HepG2 (cell line): ENCODE measurements around the gene LGALS4. TPM values are rescaled to one million over a fixed set of nuclear protein-coding genes. Genes with fewer than 3 reads are reported as not detected.

Experiments used
- DMTF1 ChIP-seq: sonication (generic); formaldehyde crosslinking; IDR thresholded peaks from 2 replicates; pipeline ENCODE4 v1.4.0; 2020; ENCODE audit warnings: mild to moderate bottlenecking, missing genetic modification reagents
- FOXP4 ChIP-seq: sonication (generic); formaldehyde crosslinking; IDR thresholded peaks from 2 replicates; pipeline ENCODE4 v1.4.0; 2020; ENCODE audit warnings: missing genetic modification reagents
- GABPA ChIP-seq, 2 experiments: IDR thresholded peaks; 2 replicates each; pipeline ENCODE4 v1.6.1; 2011 to 2016; ENCODE audit warnings: low read depth in 2 of 2, low read length in 1 of 2, missing biosample characterization in 1 of 2, missing genetic modification characterization in 1 of 2
- GZF1 ChIP-seq: sonication (generic); formaldehyde crosslinking; IDR thresholded peaks from 2 replicates; pipeline ENCODE4 v1.5.1; 2020; ENCODE audit warnings: mild to moderate bottlenecking, missing genetic modification reagents
- ISX ChIP-seq: sonication (generic); formaldehyde crosslinking; conservative IDR thresholded peaks from 2 replicates; pipeline ENCODE4 v1.5.0; 2020; ENCODE audit warnings: missing genetic modification reagents
- KLF12 ChIP-seq: sonication (generic); formaldehyde crosslinking; IDR thresholded peaks from 2 replicates; pipeline ENCODE4 v1.4.0; 2020; ENCODE audit warnings: missing genetic modification reagents, borderline replicate concordance
- MAFF ChIP-seq: IDR thresholded peaks from 2 replicates; pipeline ENCODE4 v1.6.1; 2011; ENCODE audit warnings: low read depth, low read length, improper control_type of control experiment
- PHF5A ChIP-seq: IDR thresholded peaks from one replicate; pipeline ENCODE4 v1.6.1; 2018; ENCODE audit warnings: low read depth, missing genetic modification reagents; ENCODE audit not compliant: unreplicated experiment
- POLR2AphosphoS5 ChIP-seq: IDR thresholded peaks from 2 replicates; pipeline ENCODE4 v1.6.1; 2012; ENCODE audit warnings: low read depth, low read length
- STAG1 ChIP-seq: sonication (generic); formaldehyde crosslinking; IDR thresholded peaks from 2 replicates; pipeline ENCODE4 v1.4.0; 2020; ENCODE audit warnings: missing genetic modification reagents
- ZBTB21 ChIP-seq: sonication (generic); formaldehyde crosslinking; IDR thresholded peaks from 2 replicates; pipeline ENCODE4 v1.4.0; 2020; ENCODE audit warnings: missing genetic modification reagents
- ZKSCAN5 ChIP-seq: sonication (generic); formaldehyde crosslinking; IDR thresholded peaks from 2 replicates; pipeline ENCODE4 v1.5.1; 2020; ENCODE audit warnings: mild to moderate bottlenecking, missing genetic modification reagents
- ZNF180 ChIP-seq: sonication (generic); formaldehyde crosslinking; IDR thresholded peaks from 2 replicates; pipeline ENCODE4 v1.4.0; 2020; ENCODE audit warnings: low read depth, missing genetic modification reagents, borderline replicate concordance
- ZNF256 ChIP-seq: sonication (generic); formaldehyde crosslinking; conservative IDR thresholded peaks from 2 replicates; pipeline ENCODE4 v1.4.0; 2020; ENCODE audit warnings: missing genetic modification reagents
- ZNF33A ChIP-seq: sonication (generic); formaldehyde crosslinking; IDR thresholded peaks from 2 replicates; pipeline ENCODE4 v1.5.1; 2020; ENCODE audit warnings: missing genetic modification reagents, mild to moderate bottlenecking, moderate library complexity, borderline replicate concordance
- ZNF724P ChIP-seq: sonication (generic); formaldehyde crosslinking; IDR thresholded peaks from 2 replicates; pipeline ENCODE4 v1.8.0; 2022; ENCODE audit warnings: missing genetic modification reagents, borderline replicate concordance
- ZNF747 ChIP-seq: sonication (generic); formaldehyde crosslinking; IDR thresholded peaks from 2 replicates; pipeline ENCODE4 v1.8.1; 2023; ENCODE audit warnings: missing genetic modification reagents, mild to moderate bottlenecking, borderline replicate concordance
- ZNF772 ChIP-seq: sonication (generic); formaldehyde crosslinking; IDR thresholded peaks from 2 replicates; pipeline ENCODE4 v1.5.0; 2020; ENCODE audit warnings: mild to moderate bottlenecking, missing genetic modification reagents
- ZNF788 ChIP-seq: sonication (generic); formaldehyde crosslinking; IDR thresholded peaks from 2 replicates; pipeline ENCODE4 v1.5.0; 2020; ENCODE audit warnings: mild to moderate bottlenecking, missing genetic modification reagents, borderline replicate concordance
- ZZZ3 ChIP-seq: sonication (generic); formaldehyde crosslinking; IDR thresholded peaks from 2 replicates; pipeline ENCODE4 v1.4.0; 2020; ENCODE audit warnings: missing genetic modification reagents, mild to moderate bottlenecking, borderline replicate concordance
- polyA plus RNA-seq, 8 experiments: library from polyadenylated mRNA; depleted of rRNA in 3 of 8; stranded (reverse) in 7 of 8; unstranded in 1 of 8; fragments of >200 nt; fragmentation: Illumina TruSeq in 4 of 8; extraction: Trizol in 4 of 8; gene quantifications; 2 replicates each; pipeline versions ENCODE4 v1.2.1 to v1.2.3, GENCODE V29; 2011 to 2016; ENCODE audit warnings: low read depth in 4 of 8, missing spikeins in 1 of 8, mixed read lengths in 1 of 8; ENCODE audit not compliant: insufficient read depth in 1 of 8
- total RNA-seq, 5 experiments: library from RNA; depleted of rRNA; stranded (reverse); fragments of >200 nt; fragmentation: Illumina TruSeq; extraction: Trizol; gene quantifications; 2 replicates each; pipeline ENCODE4 v1.2.3, GENCODE V29; 2016; ENCODE audit warnings: low read depth in 1 of 5
- TF ChIP-seq, protein P1 (sequence below): sonication (generic); formaldehyde crosslinking; conservative IDR thresholded peaks from 2 replicates; pipeline ENCODE4 v1.4.0; 2020; ENCODE audit warnings: mild to moderate bottlenecking, missing genetic modification reagents, moderate library complexity
- TF ChIP-seq, protein P2 (sequence below): IDR thresholded peaks from 2 replicates; pipeline ENCODE4 v1.6.1; 2016; ENCODE audit warnings: low read depth, borderline replicate concordance

Gene LGALS4
- total and polyA plus RNA-seq, 2 of the 13 experiments (the other 11 are each of a cell fraction or from before 2014, with no cell fraction given) = 0.24 to 0.71 TPM

DNA sequence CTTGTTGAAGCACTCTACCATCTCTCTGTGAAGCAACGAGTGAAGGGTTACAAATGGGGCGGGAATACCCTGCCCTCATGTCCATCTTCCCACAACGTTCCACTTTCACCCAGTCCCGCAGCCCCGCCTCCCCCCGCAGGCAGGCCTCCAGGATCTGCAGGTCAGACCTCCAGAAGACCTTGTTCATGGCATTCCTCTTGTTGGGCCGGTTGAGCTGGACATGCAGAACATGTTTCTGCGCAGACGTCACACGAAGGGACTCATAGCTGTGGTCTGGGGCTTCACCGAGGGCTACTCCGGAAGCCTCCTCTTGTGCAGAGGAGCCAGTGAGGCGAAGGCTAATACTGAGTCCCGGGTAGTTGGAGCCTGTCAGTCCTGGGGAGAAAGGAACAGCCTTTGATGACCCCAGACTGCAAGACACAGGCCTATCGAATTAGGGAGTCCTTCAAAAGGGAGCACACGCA lies 18.4 kb upstream of the LGALS4 start (continued):
- TF ChIP-seq DMTF1 (CRISPR knock-in tag) = peak; percentile 26; the same call in 1 of the 2 replicates
- 0 out of 2 replicates have a peak, but pooled peaks have one; percentile 25 for TF ChIP-seq ZNF180
- TF ChIP-seq, protein P1, sequence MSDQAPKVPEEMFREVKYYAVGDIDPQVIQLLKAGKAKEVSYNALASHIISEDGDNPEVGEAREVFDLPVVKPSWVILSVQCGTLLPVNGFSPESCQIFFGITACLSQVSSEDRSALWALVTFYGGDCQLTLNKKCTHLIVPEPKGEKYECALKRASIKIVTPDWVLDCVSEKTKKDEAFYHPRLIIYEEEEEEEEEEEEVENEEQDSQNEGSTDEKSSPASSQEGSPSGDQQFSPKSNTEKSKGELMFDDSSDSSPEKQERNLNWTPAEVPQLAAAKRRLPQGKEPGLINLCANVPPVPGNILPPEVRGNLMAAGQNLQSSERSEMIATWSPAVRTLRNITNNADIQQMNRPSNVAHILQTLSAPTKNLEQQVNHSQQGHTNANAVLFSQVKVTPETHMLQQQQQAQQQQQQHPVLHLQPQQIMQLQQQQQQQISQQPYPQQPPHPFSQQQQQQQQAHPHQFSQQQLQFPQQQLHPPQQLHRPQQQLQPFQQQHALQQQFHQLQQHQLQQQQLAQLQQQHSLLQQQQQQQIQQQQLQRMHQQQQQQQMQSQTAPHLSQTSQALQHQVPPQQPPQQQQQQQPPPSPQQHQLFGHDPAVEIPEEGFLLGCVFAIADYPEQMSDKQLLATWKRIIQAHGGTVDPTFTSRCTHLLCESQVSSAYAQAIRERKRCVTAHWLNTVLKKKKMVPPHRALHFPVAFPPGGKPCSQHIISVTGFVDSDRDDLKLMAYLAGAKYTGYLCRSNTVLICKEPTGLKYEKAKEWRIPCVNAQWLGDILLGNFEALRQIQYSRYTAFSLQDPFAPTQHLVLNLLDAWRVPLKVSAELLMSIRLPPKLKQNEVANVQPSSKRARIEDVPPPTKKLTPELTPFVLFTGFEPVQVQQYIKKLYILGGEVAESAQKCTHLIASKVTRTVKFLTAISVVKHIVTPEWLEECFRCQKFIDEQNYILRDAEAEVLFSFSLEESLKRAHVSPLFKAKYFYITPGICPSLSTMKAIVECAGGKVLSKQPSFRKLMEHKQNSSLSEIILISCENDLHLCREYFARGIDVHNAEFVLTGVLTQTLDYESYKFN (CRISPR knock-in tag) = peak; percentile 64
- peak; percentile 60 for TF ChIP-seq POLR2AphosphoS5
- TF ChIP-seq ZNF724P = 0 out of 2 replicates have a peak, but pooled peaks have one; percentile 58
- TF ChIP-seq ZBTB21 (CRISPR knock-in tag) = peak; percentile 33; the same call in 1 of the 2 replicates
- TF ChIP-seq ZNF788 (CRISPR knock-in tag) = 0 out of 2 replicates have a peak, but pooled peaks have one; percentile 23
- peak; percentile 65; the same call in 1 of the 2 replicates for TF ChIP-seq ISX (CRISPR knock-in tag)
- TF ChIP-seq ZZZ3 (CRISPR knock-in tag) = no peak
- peak; percentile 12; the same call in 1 of the 2 replicates for TF ChIP-seq GABPA (IDR thresholded peaks at IDR 0.05; ENCODE audit: low read depth, low read length)
- no peak; the same call in 1 of the 2 replicates for TF ChIP-seq GABPA (CRISPR knock-in tag; IDR thresholded peaks at IDR 0.05; ENCODE audit: low read depth)
- TF ChIP-seq PHF5A (CRISPR knock-in tag) = no peak
- 0 out of 2 replicates have a peak, but pooled peaks have one; percentile 28 for TF ChIP-seq ZNF33A
- TF ChIP-seq ZNF256 (CRISPR knock-in tag) = peak; percentile 74; the same call in 1 of the 2 replicates
- 0 out of 2 replicates have a peak, but pooled peaks have one; percentile 33 for TF ChIP-seq ZNF772 (CRISPR knock-in tag)
- 0 out of 2 replicates have a peak, but pooled peaks have one; percentile 23 for TF ChIP-seq KLF12 (CRISPR knock-in tag)
- 0 out of 2 replicates have a peak, but pooled peaks have one; percentile 10 for TF ChIP-seq GZF1
- peak; percentile 26; the same call in 1 of the 2 replicates for TF ChIP-seq STAG1 (CRISPR knock-in tag)
- no peak for TF ChIP-seq ZKSCAN5 (CRISPR knock-in tag)
- TF ChIP-seq MAFF = no peak
- TF ChIP-seq ZNF747 = peak; percentile 28; the same call in 1 of the 2 replicates
- TF ChIP-seq FOXP4 (CRISPR knock-in tag) = peak; percentile 11; the same call in 1 of the 2 replicates
- TF ChIP-seq, protein P2, sequence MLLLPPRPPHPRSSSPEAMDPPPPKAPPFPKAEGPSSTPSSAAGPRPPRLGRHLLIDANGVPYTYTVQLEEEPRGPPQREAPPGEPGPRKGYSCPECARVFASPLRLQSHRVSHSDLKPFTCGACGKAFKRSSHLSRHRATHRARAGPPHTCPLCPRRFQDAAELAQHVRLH = no peak
